Left renal cortex interstitium (tissue), 4 donors: Measurements from ENCODE around the gene IQGAP2. TPM values are rescaled to one million over a fixed set of nuclear protein-coding genes. Genes with fewer than 3 reads are reported as not detected.

Experiments
- DNase-seq, 4 donors: peaks; one replicate each; pipeline ENCODE4 v3.0.0-alpha.2; 2013; ENCODE audit warnings: low read depth in 4 of 4, low spot score in 2 of 4, missing footprints in 1 of 4
- polyA plus RNA-seq, 4 donors: library from polyadenylated mRNA; unstranded; fragments of 120-200 nt; gene quantifications; one replicate each; pipeline ENCODE4 v1.2.1, GENCODE V29; 2013; ENCODE audit not compliant: insufficient read length in 4 of 4

The IQGAP2 gene
- polyA plus RNA-seq, 4 donors, result 59.4 to 83.3 (median 71.7) TPM

GRCh38 chr5:76384189-76384588, 18.9 kb upstream of the IQGAP2 start:
- DNase-seq, result no peak

DNA sequence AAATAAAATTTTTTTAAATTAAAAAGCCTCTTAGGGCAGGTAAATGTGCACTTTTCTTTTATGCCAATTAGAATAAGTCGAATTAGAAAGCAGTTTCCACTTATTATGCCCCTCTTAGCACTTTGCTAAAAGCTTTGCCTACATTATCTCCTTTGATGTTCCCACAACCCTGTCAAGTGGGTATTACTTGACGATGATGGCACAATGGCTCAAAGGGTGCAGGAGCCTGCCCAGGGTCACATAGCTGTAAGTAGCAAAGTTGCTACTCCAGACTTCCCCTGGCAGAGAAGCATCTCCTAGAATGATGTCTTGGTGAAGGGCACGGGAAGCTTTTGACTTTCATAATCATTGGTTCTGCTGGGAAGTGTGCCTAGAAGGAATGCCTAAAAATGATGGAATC, 18.4 kb upstream of the IQGAP2 start:
- DNase-seq, result no peak

DNA sequence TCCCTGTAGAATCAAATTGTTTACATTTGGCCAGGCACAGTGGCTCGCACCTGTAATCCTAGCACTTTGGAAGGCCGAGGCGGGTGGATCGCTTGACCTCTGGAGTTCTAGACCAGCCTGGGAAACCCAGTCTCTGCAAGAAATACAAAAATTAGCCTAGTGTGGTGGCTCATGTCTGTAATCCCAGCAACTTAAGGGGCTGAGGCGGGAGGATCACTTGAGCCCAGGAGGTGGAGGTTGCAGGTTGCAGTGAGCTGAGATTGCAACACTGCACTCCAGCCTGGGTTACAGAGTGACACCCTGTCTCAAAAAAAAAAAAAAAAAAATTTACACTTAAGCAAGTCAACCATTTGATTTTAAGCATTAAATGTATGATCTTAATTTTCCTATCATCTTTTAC, 17.5 kb upstream of the IQGAP2 start:
- DNase-seq, result no peak

DNA sequence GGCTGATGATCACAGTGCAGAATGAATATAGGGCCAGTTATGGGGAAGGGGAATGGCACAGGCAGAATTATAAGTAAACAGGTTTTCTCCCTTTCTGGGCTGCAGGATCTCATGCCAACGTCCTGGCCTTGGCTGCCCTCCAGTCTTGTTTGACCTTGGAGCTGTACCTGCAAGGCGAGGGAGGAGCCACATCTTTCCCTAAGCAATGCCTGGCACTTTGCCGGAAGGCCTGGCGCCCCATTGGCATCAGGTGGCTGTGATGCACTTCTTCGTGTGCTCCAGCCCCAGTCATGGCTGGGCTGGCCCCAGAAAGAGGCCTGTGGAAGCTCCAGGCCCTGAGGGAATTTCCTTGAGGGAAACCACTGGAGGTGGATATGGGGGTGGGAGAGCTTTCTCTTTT, 16.7 kb upstream of the IQGAP2 start:
- no peak for DNase-seq

GRCh38 chr5:76388236-76388635, 14.8 kb upstream of the IQGAP2 start:
- DNase-seq, result no peak

- no peak for DNase-seq
Measured at GRCh38 chr5:76388791-76389512, 14.1 kb upstream of the IQGAP2 start.

GRCh38 chr5:76389513-76390154, 13.5 kb upstream of the IQGAP2 start:
- no peak for DNase-seq

GRCh38 chr5:76391014-76391413, 12.1 kb upstream of the IQGAP2 start:
- no peak for DNase-seq

DNA sequence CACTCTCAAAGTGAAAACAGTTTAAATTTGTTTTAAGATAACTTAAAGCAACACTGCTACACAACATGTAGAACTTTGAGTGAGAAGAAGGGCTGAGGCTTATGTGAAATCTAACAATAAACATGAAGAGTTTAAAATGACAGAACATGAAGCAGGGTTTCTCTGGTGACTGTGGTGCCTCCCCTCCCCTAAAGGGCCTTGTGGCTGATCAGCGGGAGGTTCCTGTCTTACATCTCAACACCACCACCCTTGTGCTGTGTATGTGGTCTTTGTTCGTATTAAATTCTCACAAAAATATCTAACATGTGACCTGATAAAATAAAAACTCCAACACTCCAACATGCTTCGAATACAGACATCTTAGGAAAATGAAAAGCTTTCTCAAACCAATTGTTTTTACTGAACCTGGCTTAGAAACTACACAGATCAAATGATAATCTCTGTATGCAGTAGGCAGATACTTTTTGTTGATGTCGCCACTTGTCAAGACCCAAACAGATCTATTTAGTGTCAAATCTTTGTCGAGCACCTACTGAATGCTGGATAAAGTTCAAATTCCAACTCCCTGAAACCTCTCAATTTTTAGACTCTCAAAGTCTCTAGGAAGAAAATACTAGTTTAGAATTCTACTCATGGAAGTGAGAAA, 9.9 kb upstream of the IQGAP2 start:
- DNase-seq, result no peak

DNA sequence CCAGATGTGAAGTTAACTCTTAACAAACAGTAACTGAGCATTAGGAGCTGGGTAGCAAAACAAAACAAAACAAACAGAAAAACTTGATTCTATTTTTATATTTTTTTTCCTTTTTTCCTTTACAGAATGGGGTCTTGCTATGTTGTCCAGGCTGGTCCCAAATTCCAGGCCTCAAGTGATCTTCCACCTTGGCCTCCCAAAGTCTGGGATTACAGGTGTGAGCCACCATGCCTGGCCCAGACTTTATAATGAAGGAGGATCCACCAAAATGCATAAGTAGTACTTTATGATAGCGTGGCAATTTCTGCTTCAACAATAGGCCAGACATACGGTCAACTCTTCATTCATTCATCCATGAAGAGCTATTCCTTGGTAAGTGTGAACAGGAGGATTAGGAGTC, 5.9 kb upstream of the IQGAP2 start:
- no peak for DNase-seq

DNA sequence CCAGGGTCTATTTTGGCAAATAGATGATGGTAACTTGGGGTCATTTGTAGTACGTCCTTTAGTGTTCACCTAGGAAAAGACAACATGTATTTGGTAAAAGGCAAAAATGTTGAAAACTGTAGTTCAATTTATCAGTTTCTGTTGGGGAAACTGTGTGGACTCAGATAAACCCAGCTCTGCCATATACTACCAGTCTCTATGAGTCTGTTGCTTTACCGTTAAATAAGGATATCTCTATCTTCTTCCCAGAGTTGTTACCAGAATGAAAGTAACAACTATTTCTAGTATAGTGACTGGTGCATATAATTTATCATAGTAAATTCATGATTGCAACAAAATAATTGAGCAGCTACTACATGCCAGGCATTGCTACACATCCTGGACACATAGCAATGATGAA, 3.8 kb upstream of the IQGAP2 start:
- DNase-seq, result no peak

GRCh38 chr5:76400466-76400865, 2.6 kb upstream of the IQGAP2 start:
- no peak for DNase-seq

- no peak for DNase-seq
Measured at GRCh38 chr5:76401801-76402250, 1.3 kb upstream of the IQGAP2 start.

DNA sequence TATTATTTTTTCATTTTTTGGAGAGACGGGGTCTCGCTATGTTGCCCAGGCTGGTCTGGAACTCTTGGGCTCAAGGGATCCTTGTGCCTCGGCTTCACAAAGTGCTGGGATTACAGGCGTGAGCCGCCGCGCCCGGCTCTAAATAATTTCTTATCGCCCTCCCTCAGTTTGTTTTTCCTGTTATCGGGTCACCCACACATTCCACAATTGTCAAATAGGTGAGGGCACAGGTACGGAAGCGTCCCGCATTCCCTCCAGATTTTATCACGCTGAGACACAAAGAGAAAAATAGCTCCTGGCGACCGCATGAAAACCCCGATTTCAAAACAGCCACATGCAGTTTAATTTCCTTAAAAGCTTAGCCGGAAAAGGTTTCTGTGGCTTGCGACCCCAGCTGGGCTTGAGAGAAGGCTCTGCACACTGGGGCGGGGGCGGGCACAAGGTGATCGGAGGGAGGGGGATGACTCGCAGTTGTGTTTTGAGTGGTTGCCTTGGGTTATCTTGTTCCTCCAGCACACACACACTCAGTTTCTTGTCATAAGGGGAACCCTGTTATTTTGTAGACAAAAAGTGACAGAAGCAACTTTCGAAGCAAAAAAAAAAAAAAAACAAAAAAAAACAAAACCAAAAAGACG, 717 bp upstream of the IQGAP2 start:
- no peak for DNase-seq

- DNase-seq, result no peak
Measured at GRCh38 chr5:76403766-76404222, 709 bp downstream of the IQGAP2 start.

GRCh38 chr5:76404223-76405211, 1.4 kb downstream of the IQGAP2 start:
- DNase-seq, result no peak

DNA sequence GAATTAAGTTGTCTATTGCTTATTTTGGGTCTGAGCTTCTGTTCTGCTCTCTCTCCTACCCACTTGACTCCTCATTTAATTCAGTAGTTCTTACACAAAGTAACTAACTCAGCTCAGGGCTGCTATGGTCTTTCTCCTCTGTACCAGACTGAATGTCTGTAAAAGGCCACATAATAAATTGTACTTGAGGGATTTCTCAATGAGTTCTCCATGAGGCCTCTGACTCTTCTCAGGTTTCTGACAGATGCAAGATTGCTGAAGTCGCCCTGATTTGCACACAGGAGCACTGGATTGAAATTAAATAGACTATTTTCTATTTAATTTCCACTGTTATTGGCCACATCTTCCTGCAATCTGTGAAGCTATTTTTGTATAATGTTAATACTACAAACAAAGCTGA, 2.9 kb downstream of the IQGAP2 start:
- DNase-seq, result no peak

DNA sequence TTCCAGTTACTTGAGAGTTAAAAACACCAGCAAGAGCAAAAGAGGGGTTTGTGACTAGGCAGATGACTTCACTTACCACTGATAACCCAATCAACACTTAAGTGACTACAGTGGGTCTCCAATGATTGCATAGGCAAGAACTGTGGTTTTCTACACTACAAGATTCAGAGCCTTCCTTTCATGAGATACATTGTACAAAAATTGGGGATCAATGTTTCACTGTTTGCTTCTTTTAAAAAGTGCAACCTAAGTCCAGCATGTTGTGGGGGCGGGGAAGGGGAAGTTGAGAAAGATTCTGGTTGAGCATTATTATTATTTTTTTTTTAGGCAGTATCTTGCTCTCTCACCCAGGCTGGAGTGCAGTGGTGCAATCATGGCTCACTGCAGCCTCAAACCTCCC, 3.6 kb downstream of the IQGAP2 start:
- DNase-seq, result no peak

DNA sequence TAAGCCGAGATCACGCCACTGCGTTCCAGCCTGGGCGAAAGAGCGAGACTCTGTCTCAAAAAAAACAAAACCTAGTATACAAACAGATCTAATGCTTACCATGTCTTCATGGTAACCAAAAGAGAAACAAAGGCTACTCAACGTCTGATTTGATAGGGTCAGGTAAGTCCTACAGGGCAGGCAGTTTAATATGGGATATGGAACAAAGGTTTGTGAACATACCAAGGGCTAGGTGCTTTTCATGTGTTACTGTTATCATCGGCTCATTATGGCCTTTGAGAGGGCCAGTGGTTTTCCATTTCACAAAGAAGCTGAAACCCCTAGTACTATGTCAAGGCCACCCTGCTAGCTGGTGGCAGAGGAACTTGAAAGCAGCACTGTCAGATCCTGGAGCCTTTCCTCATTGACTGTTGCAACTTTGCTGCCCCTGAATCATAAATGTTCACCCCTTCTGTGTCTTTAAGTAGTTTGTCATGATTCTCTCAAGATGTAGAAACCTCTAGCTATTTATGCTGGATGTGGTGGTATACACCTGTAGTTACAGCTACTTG, 5.1 kb downstream of the IQGAP2 start:
- no peak for DNase-seq

DNA sequence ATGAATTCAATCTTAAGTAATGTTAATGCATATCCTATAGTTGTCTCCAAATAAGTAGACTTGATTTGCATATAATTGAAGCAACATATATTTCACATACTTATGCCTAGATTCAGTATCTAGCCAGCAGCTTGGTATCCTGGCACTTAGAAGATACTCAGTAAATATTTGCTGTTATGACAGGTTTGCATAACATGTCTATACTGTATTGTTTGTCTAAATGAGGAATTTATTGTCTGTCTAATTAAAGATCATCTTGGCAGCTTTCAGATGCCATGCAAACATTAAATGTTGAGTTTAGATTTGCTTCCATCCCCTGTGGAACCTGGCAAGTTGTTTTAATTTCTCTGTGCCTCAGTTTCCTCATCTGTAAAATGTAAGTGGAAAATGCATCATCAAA, 9.4 kb downstream of the IQGAP2 start:
- no peak for DNase-seq
